ENCODE measurements around the gene PARD6G. TPM values are rescaled to one million over a fixed set of nuclear protein-coding genes. Genes with fewer than 3 reads are reported as not detected.

Gene PARD6G
- total and polyA plus RNA-seq, 2 of the 13 experiments (the other 11 are each of a cell fraction or from before 2014, with no cell fraction given): 3.6 to 7.4 TPM

GRCh38 chr18:80176334-80177073 is 70.8 kb downstream of the PARD6G start:
- Histone ChIP-seq H3K9ac (ENCODE audit: insufficient read depth, low read depth, low read length) (no peak overlapping the region), H3K4me2 (ENCODE audit: low read depth, low read length) (no peak overlapping the region), H3K79me2 (ENCODE audit: insufficient read depth, low read length) (no peaks in the 10 kb centered on the region), H3K36me3 (replicated peaks in 1 of 2; ENCODE audit: control insufficient read depth in 1 of 2, insufficient read depth in 2 of 2, low read length in 2 of 2) (no peaks in the 10 kb centered on the region), H2AFZ (ENCODE audit: low read length) (no peak overlapping the region), H3K9me3 (ENCODE audit: low read length) (no peaks in the 10 kb centered on the region), H3K4me1 (ENCODE audit: insufficient read depth, low read length) (peaks cover 3% of the 10 kb centered on the region), H3K27me3 (ENCODE audit: control insufficient read depth in 1 of 2, insufficient read depth in 2 of 2, low read length in 2 of 2) (no peaks in the 10 kb centered on the region), H3K27ac (ENCODE audit: extremely low read length, insufficient read depth, low read length) (no peak overlapping the region), H3K4me3 (replicated peaks in 1 of 3; ENCODE audit: insufficient read depth in 1 of 3, low read depth in 2 of 3, low read length in 3 of 3) (no peak overlapping the region), H4K20me1 (ENCODE audit: insufficient read depth, low read length) (no peaks in the 10 kb centered on the region)
- intact Hi-C loops (cut with micrococcal nuclease; ENCODE audit: unreplicated experiment): no loop called here
- no peak for FAIRE-seq
- TF ChIP-seq ZNF547 (CRISPR knock-in tag; IDR thresholded peaks at IDR 0.05) (no peak), DNMT1 (CRISPR knock-in tag; IDR thresholded peaks at IDR 0.05) (no peak), GPN1 (CRISPR knock-in tag; IDR thresholded peaks at IDR 0.05; ENCODE audit: borderline replicate concordance) (no peak), PHF21A (CRISPR knock-in tag; IDR thresholded peaks at IDR 0.05) (no peak), ZNF780A (CRISPR knock-in tag; IDR thresholded peaks at IDR 0.05) (no peak), PRPF4 (IDR thresholded peaks at IDR 0.05; ENCODE audit: low read depth, low read length, poor library complexity, severe bottlenecking) (no peak)
- peak; percentile 8 for DNase-seq (ENCODE audit: low spot score)
- no TSS peak for BruUV-seq (replicated peaks)
- in situ Hi-C loops (cut with HindIII; ENCODE audit: extremely low pct_ligation_motif_present, low pct_unique_long_range_greater_than_20kb): no loop called here
- WGBS (ENCODE audit: low lambda C conversion rate): 89% methylated on average over 17 of the region's 17 CpGs
- ATAC-seq: no peak
- CTCF ChIA-PET (ENCODE audit: low intra/inter-chr PET ratio, low total read pairs): no interaction called here
- POLR2A ChIA-PET: no interaction called here

- Histone ChIP-seq H3K9me3 (ENCODE audit: low read length) (no peaks in the 10 kb centered on the region), H2AFZ (ENCODE audit: low read length) (no peak overlapping the region), H3K4me2 (ENCODE audit: low read depth, low read length) (no peak overlapping the region), H3K27me3 (ENCODE audit: control insufficient read depth in 1 of 2, insufficient read depth in 2 of 2, low read length in 2 of 2) (no peaks in the 10 kb centered on the region), H3K4me1 (ENCODE audit: insufficient read depth, low read length) (no peaks in the 10 kb centered on the region), H4K20me1 (ENCODE audit: insufficient read depth, low read length) (no peaks in the 10 kb centered on the region), H3K4me3 (replicated peaks in 1 of 3; ENCODE audit: insufficient read depth in 1 of 3, low read depth in 2 of 3, low read length in 3 of 3) (no peak overlapping the region), H3K27ac (ENCODE audit: extremely low read length, insufficient read depth, low read length) (no peak overlapping the region), H3K36me3 (replicated peaks in 1 of 2; ENCODE audit: control insufficient read depth in 1 of 2, insufficient read depth in 2 of 2, low read length in 2 of 2) (no peaks in the 10 kb centered on the region), H3K9ac (ENCODE audit: insufficient read depth, low read depth, low read length) (no peak overlapping the region), H3K79me2 (ENCODE audit: insufficient read depth, low read length) (no peaks in the 10 kb centered on the region)
- CTCF ChIA-PET (ENCODE audit: low intra/inter-chr PET ratio, low total read pairs): no interaction called here
- WGBS (ENCODE audit: low lambda C conversion rate): 94% methylated on average over 18 of the region's 18 CpGs
- no TSS peak for BruUV-seq (replicated peaks)
- DNase-seq (ENCODE audit: low spot score) (no peak), ATAC-seq (no peak), FAIRE-seq (no peak)
- TF ChIP-seq CBX5 (CRISPR knock-in tag; IDR thresholded peaks at IDR 0.05; ENCODE audit: borderline replicate concordance) (no peak), KAT2B (IDR thresholded peaks at IDR 0.05; ENCODE audit: borderline replicate concordance, low read depth, low read length) (no peak)
- in situ Hi-C loops (cut with HindIII; ENCODE audit: extremely low pct_ligation_motif_present, low pct_unique_long_range_greater_than_20kb) (no loop called here), intact Hi-C loops (cut with micrococcal nuclease; ENCODE audit: unreplicated experiment) (no loop called here)
- POLR2A ChIA-PET: no interaction called here
These were observed 71.7 kb downstream of the PARD6G start for GRCh38 chr18:80175451-80176204.

Data from HepG2 (cell line).